Activated CD8-positive, alpha-beta memory T cell treated with anti-CD3 and anti-CD28 coated beads, Interleukin-2, amount 10 ng/mL, durations not matched to agents 7 days and 5 days (primary cell): ENCODE data around the gene LAP3. TPM values are rescaled to one million over a fixed set of nuclear protein-coding genes. Genes with fewer than 3 reads are reported as not detected.

ENCODE experiments used
- ATAC-seq: fragments of 150-1000 bp; cut with Tn5 transposase; one replicate; pipeline ENCODE4 v1.10.0; 2021; ENCODE audit warnings: moderate library complexity
- CTCF ChIA-PET: fragments of 350-600 bp; sonication (Branson Sonifier 250); formaldehyde crosslinking; loops from one replicate; lab custom pipeline; 2021; ENCODE audit warnings: antibody characterized with exemption; lab: Charles Lee
- DNase-seq: peaks from one replicate; pipeline ENCODE4 v3.0.0-alpha.2; 2020
- H3K27ac Mint-ChIP-seq: one replicate; pipeline ENCODE4 v1.8.0; 2021; ENCODE audit warnings: mild to moderate bottlenecking, mixed read lengths
- H3K27me3 Mint-ChIP-seq: one replicate; pipeline ENCODE4 v1.8.0; 2021; ENCODE audit warnings: mixed read lengths
- H3K36me3 Mint-ChIP-seq: one replicate; pipeline ENCODE4 v1.8.0; 2021; ENCODE audit warnings: mild to moderate bottlenecking, mixed read lengths
- H3K4me1 Mint-ChIP-seq: one replicate; pipeline ENCODE4 v1.8.0; 2021; ENCODE audit warnings: mixed read lengths
- H3K4me3 Mint-ChIP-seq: one replicate; pipeline ENCODE4 v1.8.0; 2021; ENCODE audit warnings: mild to moderate bottlenecking, moderate library complexity, mixed read lengths
- H3K9me3 Mint-ChIP-seq: one replicate; pipeline ENCODE4 v1.8.0; 2022; ENCODE audit warnings: low read depth, mixed read lengths
- total RNA-seq, 2 experiments: library from RNA; stranded (reverse); gene quantifications; one replicate each; pipeline ENCODE4 v1.2.3, GENCODE V29; 2021

Gene LAP3
- total RNA-seq, 2 experiments from 2014 or later: 198 to 249 TPM

DNA sequence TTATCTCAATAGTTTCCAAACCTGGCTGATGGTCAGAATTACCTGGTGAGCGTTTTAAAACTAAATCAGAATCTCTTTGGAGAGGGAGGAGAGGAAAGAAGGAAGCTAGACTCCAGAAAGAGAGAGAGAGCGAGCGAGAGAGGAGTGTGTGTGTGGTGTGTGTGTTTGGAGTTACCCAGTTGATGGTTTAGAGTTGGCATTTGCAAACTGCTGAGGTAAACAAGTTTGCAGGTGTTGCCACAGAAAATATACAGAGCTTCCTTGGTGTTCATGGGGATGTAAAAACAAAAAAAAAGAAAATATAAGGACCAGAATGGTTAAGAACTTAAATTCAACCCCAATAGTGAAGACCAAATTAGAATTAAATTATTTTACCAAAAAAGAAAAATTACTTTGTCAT, 26.4 kb upstream of the LAP3 start:
- DNase-seq (no peak), ATAC-seq (no peak)
- Mint-ChIP-seq H3K36me3 (no peaks in the 10 kb centered on the region), H3K9me3 (no peaks in the 10 kb centered on the region), H3K4me1 (peaks cover 11% of the 10 kb centered on the region), H3K27ac (no peak overlapping the region), H3K27me3 (peaks cover 19% of the 10 kb centered on the region), H3K4me3 (no peak overlapping the region)
- CTCF ChIA-PET: interaction anchor here (2.0 to 3.0 kb wide), 3 partner anchors 82 to 258 kb away, joined by 6 to 24 read pairs (median 16); no protein-coding TSS in a partner anchor

DNA sequence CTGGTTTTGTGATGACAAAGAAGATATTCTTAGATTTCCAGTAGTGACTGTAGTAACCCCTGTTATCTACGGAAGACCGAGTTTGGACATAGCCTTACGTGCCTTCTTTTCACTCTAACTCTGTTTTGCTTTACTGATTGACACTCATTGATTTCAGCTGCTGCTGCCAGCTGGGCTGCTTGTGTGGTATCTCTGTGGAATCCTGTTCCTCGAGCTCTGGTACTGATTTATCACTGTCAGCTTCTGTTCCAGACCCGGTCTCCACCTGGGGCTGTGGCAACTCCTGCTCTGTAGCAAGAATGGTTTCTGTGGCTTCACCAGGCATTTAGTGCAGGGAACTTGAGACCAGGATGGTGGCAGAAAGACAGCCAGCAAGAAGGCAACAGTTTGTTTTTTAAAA, 24.6 kb upstream of the LAP3 start:
- Mint-ChIP-seq H3K9me3 (no peaks in the 10 kb centered on the region), H3K36me3 (no peaks in the 10 kb centered on the region), H3K27ac (no peak overlapping the region), H3K4me3 (no peak overlapping the region), H3K27me3 (peaks cover 27% of the 10 kb centered on the region), H3K4me1 (peaks cover 11% of the 10 kb centered on the region)
- no peak for ATAC-seq
- CTCF ChIA-PET: no interaction called here
- DNase-seq: no peak

DNA sequence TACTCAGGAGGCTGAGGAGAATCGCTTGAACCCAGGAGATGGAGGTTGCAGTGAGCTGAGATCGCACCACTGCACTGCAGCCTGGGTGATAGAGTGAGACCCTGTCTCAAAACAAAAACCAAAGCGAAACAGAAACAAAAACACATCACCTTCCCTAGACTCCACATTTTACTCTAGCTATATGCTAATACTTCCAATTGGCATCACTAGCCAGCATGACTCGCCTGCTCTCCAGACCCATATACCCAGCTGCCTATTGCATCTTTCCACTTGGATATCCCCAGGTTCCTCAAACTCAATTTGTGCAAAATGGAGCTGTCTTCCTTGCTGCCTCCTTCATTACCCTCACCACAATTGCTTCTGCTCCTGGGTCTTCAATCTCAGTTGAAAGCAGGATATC, 22.4 kb upstream of the LAP3 start:
- CTCF ChIA-PET: interaction anchor here (0.7 to 1.9 kb wide), 2 partner anchors 23 to 82 kb away, joined by 3 to 9 read pairs; no protein-coding TSS in a partner anchor
- H3K27ac Mint-ChIP-seq: no peak overlapping the region
- no peaks in the 10 kb centered on the region for H3K36me3 Mint-ChIP-seq
- ATAC-seq (no peak), DNase-seq (no peak)
- H3K9me3 Mint-ChIP-seq: no peaks in the 10 kb centered on the region
- H3K4me1 Mint-ChIP-seq: peaks cover 6% of the 10 kb centered on the region
- H3K27me3 Mint-ChIP-seq: peaks cover 32% of the 10 kb centered on the region
- no peak overlapping the region for H3K4me3 Mint-ChIP-seq

DNA sequence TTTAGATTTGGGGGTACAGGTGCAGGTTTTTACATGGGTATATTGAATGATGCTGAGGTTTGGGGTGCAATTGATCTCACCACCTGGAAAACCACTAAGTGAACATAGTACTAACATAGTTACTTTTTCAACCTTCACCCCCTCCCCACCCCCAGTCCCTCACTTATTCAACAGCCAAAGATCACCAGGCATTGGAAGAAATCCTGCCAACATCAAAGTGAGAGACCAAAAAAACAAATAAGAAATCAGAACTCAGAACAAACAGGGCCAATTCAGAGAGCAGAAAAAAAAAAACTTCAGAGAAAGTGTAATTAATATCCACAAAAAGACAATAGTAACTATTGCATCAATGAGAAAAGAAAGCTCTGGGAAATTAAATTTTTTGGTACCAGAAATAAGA, 20.5 kb upstream of the LAP3 start:
- DNase-seq (no peak), ATAC-seq (no peak)
- no peak overlapping the region for H3K27ac Mint-ChIP-seq
- no peaks in the 10 kb centered on the region for H3K36me3 Mint-ChIP-seq
- no peaks in the 10 kb centered on the region for H3K9me3 Mint-ChIP-seq
- CTCF ChIA-PET: no interaction called here
- H3K4me3 Mint-ChIP-seq: no peak overlapping the region
- H3K4me1 Mint-ChIP-seq: peaks cover 6% of the 10 kb centered on the region
- H3K27me3 Mint-ChIP-seq: peaks cover 27% of the 10 kb centered on the region

DNA sequence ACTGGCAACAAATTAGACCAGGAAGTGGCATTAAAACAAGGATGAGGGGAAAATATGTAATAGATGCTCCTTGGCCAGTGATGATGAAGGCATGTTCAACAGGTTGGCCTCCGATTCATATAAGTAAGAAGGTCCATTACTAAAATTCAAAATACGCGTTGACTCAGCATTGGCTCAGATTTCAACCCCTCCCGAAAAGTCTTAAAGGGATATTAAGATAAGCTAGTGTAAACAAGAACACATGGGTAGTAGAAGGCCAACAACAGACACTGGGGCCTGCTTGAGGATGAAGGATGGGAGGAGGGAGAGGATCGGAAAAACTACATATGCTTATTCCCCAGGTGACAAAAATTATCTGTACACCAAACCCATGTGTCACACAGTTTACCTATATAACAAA, 19.1 kb upstream of the LAP3 start:
- no peak for ATAC-seq
- CTCF ChIA-PET: interaction anchor here (0.9 to 1.1 kb wide), 2 partner anchors 9 to 79 kb away, joined by 3 to 6 read pairs; no protein-coding TSS in a partner anchor
- Mint-ChIP-seq H3K9me3 (no peaks in the 10 kb centered on the region), H3K27me3 (peaks cover 19% of the 10 kb centered on the region), H3K36me3 (no peaks in the 10 kb centered on the region), H3K27ac (no peak overlapping the region), H3K4me1 (peaks cover 6% of the 10 kb centered on the region), H3K4me3 (no peak overlapping the region)
- no peak for DNase-seq

DNA sequence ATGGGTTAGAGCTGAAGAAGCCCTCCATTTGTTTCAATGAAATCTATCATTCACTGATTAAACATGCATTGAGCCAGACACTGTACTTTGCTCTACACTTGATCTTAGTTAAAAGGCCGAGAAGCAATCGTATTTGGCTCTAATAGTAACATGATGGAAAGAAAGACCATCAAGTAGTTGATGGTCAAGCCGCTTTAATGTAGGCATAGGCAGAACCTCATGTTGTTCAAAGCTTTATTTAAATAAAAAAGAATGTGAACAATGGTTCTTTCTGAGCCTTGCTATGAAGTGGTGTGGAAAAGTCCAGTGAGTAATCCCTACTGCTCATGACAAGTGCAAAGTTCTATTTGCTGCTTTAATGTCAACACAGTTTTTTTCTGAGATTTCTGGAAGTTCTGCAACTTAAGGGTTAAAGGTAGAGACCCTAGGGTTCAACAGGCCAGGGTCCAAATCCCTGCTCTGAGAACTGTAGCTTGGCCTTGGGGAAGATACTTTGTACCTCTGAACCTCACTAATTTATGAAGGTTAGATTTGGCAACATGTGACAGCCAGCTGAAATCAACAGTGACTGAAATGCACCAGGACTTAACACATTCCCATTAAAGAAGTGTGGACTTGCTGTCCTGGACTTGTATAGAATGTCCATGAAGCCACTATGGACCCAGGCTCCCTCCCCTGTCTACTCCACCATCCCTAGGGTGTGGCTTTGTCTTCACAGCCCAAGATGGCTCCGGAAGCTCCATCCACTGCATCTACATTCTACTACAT, 17.9 kb upstream of the LAP3 start:
- H3K27ac Mint-ChIP-seq: no peak overlapping the region
- CTCF ChIA-PET: interaction anchor here (1.8 kb wide), 1 partner anchor 10 kb away, joined by 6 read pairs; no protein-coding TSS in a partner anchor
- ATAC-seq: no peak
- no peaks in the 10 kb centered on the region for H3K36me3 Mint-ChIP-seq
- no peak for DNase-seq
- peaks cover 19% of the 10 kb centered on the region for H3K27me3 Mint-ChIP-seq
- no peaks in the 10 kb centered on the region for H3K9me3 Mint-ChIP-seq
- peaks cover 6% of the 10 kb centered on the region for H3K4me1 Mint-ChIP-seq
- H3K4me3 Mint-ChIP-seq: no peak overlapping the region

DNA sequence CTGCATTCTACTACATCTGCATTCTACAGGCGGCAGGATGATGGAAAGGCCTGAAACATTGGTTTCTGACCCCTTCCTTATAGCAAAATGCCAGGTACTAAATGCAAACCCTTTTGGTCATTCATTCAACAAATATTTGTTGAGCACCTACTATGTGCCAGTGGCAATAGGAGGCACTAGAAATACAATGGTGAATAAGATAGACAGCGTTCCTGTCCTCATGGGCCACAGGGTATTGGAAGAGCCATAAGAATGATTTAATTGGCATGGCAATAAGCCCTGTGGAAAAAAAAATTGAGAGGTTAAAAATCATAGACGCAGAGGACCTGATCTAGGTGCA, 17.3 kb upstream of the LAP3 start:
- no peak overlapping the region for H3K4me3 Mint-ChIP-seq
- DNase-seq (no peak), ATAC-seq (no peak)
- no peak overlapping the region for H3K27ac Mint-ChIP-seq
- H3K4me1 Mint-ChIP-seq: peaks cover 3% of the 10 kb centered on the region
- H3K27me3 Mint-ChIP-seq: peaks cover 18% of the 10 kb centered on the region
- H3K9me3 Mint-ChIP-seq: no peaks in the 10 kb centered on the region
- CTCF ChIA-PET: interaction anchor here (1.8 kb wide), 1 partner anchor 11 kb away, joined by 6 read pairs; no protein-coding TSS in a partner anchor
- no peaks in the 10 kb centered on the region for H3K36me3 Mint-ChIP-seq

DNA sequence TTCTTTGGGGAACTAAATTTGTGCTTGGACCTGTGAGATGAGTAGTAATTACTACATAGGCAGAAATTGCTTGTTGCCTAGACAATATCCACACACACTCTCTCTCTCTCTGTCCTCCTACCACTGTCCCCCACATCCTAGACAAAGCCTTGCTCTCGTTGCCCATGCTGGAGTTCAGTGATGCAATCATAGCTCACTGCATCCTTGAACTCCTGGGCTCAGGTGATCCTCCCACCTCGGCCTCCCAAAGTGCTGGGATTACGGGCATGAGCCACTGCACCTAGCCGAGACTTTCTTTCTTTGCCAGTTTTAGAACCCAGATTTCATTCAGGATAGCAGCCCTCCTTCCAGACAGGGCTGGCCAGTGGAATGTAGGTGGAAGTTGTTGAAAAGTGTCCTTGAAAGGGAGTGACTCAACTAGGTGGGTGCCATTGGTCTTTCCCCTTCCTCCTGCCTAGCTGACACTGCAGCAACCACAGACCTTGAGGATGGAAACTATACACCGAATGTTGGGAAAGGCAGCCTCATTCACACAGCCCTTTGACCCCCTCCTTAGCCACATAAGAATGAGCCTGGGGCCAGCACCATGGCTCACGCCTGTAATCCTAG, 16.8 kb upstream of the LAP3 start:
- ATAC-seq (no peak), DNase-seq (no peak)
- Mint-ChIP-seq H3K36me3 (no peaks in the 10 kb centered on the region), H3K4me3 (no peak overlapping the region), H3K27me3 (peaks cover 15% of the 10 kb centered on the region), H3K4me1 (no peaks in the 10 kb centered on the region), H3K9me3 (no peaks in the 10 kb centered on the region), H3K27ac (no peak overlapping the region)
- CTCF ChIA-PET: interaction anchor here (1.8 kb wide), 1 partner anchor 11 kb away, joined by 6 read pairs; no protein-coding TSS in a partner anchor

DNA sequence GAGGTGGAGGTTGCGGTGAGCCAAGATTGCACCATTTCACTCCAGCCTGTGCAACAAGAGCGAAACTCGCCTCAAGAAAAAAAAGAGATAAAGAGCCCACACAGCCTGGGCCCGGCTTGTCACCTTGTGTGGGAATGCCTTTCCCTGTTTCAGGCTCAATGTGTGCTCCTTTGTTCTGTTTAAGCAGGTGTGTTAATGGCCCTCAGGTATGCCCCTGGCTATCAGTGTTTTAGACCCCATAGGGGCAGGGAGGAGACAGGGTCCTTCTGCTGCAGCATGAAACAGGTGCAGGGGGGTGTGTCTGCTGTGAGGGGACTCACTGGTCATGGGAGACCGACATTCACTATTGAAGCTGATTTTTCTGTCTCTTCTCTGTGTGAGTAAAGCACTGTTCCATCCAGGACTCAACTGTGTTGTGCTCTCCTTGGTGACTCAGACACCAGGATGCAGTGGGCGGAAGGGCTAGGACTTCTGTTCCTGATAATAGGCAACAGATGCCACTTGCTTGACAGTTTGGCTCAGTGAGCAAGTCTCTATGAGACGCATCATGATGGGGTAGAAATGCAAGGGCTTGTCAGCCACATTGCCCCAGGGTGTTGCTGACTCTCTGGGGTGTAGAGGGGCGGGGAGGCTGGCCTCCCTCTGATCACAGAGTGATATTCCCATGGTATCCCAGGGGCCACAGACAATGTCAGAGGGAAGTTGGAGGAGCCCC, 15.6 kb upstream of the LAP3 start:
- Mint-ChIP-seq H3K4me1 (no peaks in the 10 kb centered on the region), H3K4me3 (no peak overlapping the region), H3K27ac (no peak overlapping the region), H3K27me3 (peaks cover 13% of the 10 kb centered on the region), H3K36me3 (no peaks in the 10 kb centered on the region), H3K9me3 (no peaks in the 10 kb centered on the region)
- DNase-seq (no peak), ATAC-seq (no peak)
- CTCF ChIA-PET: no interaction called here

DNA sequence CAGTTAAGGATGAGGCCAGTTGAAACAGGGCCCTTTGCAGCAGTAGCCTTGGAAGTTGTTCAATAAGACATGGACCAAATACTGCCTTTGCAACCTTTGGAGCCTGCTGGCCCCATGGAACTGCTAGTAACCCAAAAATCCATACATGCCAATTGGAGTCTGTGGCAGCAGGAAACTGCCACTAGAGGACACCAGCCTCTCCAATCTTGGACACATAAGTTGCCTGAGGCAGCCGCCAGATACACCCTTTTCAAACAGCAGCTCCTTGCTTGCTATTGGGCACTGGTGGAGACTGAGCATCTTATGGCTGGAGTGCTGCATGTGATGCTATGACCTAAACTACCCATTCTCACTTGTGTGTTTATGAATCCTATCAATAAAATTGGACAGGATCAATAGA, 14.8 kb upstream of the LAP3 start:
- Mint-ChIP-seq H3K36me3 (no peaks in the 10 kb centered on the region), H3K27ac (no peak overlapping the region), H3K9me3 (no peaks in the 10 kb centered on the region), H3K4me3 (no peak overlapping the region), H3K4me1 (no peaks in the 10 kb centered on the region), H3K27me3 (peaks cover 14% of the 10 kb centered on the region)
- CTCF ChIA-PET: no interaction called here
- DNase-seq: no peak
- ATAC-seq: no peak

DNA sequence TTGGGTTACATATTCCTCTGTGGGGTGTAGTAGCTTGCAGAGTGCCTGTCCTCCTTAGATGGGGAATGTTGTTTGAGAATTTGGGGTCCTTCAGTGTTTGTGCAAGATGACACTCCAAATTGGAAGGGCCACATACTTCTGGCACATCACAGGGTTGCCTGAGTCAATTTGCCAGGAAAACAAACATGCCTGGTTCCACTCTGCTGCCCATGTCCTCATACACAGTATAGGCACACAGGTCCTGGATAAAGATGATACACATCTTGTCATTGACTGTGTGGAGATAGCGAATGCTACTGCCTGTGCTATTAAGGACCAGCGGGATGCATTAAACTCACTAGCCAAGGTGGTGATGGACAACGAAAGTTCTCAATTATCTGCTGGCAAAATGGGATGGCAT, 11.2 kb upstream of the LAP3 start:
- no peak overlapping the region for H3K4me3 Mint-ChIP-seq
- no peaks in the 10 kb centered on the region for H3K4me1 Mint-ChIP-seq
- no peak for ATAC-seq
- peaks cover 11% of the 10 kb centered on the region for H3K27me3 Mint-ChIP-seq
- no peaks in the 10 kb centered on the region for H3K9me3 Mint-ChIP-seq
- H3K36me3 Mint-ChIP-seq: no peaks in the 10 kb centered on the region
- no peak for DNase-seq
- CTCF ChIA-PET: no interaction called here
- H3K27ac Mint-ChIP-seq: no peak overlapping the region

DNA sequence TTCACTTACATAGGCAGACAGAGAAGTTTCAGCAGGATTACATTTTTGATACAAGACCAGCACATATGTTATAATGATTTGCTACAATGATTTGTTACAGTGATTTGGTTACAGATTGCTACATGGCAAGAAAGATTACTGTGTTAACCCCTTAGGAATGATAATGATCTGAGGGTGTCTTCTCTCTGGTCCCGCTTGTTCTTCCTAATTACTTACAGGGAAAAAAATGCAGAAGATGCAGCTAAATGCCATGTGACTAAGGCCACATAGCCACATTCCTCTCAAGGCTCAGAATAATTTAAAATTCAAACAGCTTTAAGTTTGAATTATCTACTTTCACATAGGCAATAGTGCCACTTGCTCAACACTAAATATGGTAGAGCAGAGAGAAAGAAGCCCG, 9.7 kb upstream of the LAP3 start:
- DNase-seq (no peak), ATAC-seq (no peak)
- Mint-ChIP-seq H3K4me1 (no peaks in the 10 kb centered on the region), H3K36me3 (no peaks in the 10 kb centered on the region), H3K4me3 (no peak overlapping the region), H3K27ac (no peak overlapping the region), H3K9me3 (no peaks in the 10 kb centered on the region), H3K27me3 (peaks cover 11% of the 10 kb centered on the region)
- CTCF ChIA-PET: no interaction called here

DNA sequence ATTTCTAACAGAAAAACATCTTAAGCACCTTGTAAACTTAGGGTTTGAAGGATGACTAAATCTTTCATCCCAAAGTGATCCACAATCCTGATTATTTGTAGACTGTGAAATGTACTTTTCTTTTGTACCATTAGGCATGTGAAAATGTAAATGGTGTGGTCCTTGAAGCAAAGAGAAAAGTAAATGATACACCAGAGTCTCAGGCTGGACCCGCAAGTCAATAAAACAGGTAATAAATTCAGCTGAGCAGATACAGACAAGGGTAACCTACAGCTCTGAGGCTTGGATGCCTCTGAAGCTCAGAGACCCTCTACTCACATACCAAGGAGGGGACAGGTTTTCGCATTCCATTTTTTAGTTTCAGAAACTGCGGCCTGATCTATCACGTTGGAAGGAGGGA, 2.8 kb upstream of the LAP3 start:
- Mint-ChIP-seq H3K27ac (no peak overlapping the region), H3K4me1 (peaks cover 20% of the 10 kb centered on the region), H3K9me3 (no peaks in the 10 kb centered on the region), H3K27me3 (no peaks in the 10 kb centered on the region), H3K4me3 (no peak overlapping the region), H3K36me3 (peaks cover 12% of the 10 kb centered on the region)
- DNase-seq (no peak), ATAC-seq (no peak)
- CTCF ChIA-PET: interaction anchor here (0.9 to 2.0 kb wide), 3 partner anchors 25 to 235 kb away, joined by 3 to 13 read pairs (median 7); partner anchors contain the start of genes DCAF16 and NCAPG
